MCF 10A (cell line): ENCODE results near the gene ZIC2. TPM values are rescaled to one million over a fixed set of nuclear protein-coding genes. Genes with fewer than 3 reads are reported as not detected.

Experiments used
- BruUV-seq: library from RNA; stranded (reverse); fragments of 400-500 nt; replicated peaks from 2 replicates; lab custom pipeline; 2021; lab: Mats Ljungman, UMichigan
- CTCF ChIA-PET: fragments of 300-600 bp; sonication (Branson Sonifier 250); formaldehyde crosslinking; extraction: SDS; loops from one replicate; lab custom pipeline; 2021; ENCODE audit warnings: antibody characterized with exemption, inconsistent platforms; lab: Yijun Ruan, JAX
- POLR2A ChIA-PET: fragments of 300-600, 350-650 bp; sonication (Branson Sonifier 250); formaldehyde crosslinking; extraction: SDS; loops from one replicate; lab custom pipeline; 2020; ENCODE audit warnings: antibody characterized with exemption, inconsistent platforms; lab: Yijun Ruan, JAX
- DNase-seq: peaks from one replicate; pipeline ENCODE4 v3.0.0-alpha.2; 2018; ENCODE audit not compliant: unreplicated experiment
- H3K27ac Mint-ChIP-seq: one replicate; pipeline ENCODE4 v1.8.0; 2022; ENCODE audit warnings: mild to moderate bottlenecking, low read depth, mixed read lengths; ENCODE audit not compliant: unreplicated experiment
- H3K27me3 Mint-ChIP-seq: one replicate; pipeline ENCODE4 v1.8.0; 2022; ENCODE audit warnings: mixed read lengths; ENCODE audit not compliant: insufficient read depth, unreplicated experiment
- H3K36me3 Mint-ChIP-seq: one replicate; pipeline ENCODE4 v1.8.0; 2022; ENCODE audit warnings: mild to moderate bottlenecking, moderate library complexity, mixed read lengths; ENCODE audit not compliant: insufficient read depth, unreplicated experiment
- H3K4me1 Mint-ChIP-seq: one replicate; pipeline ENCODE4 v1.8.0; 2022; ENCODE audit warnings: mixed read lengths; ENCODE audit not compliant: insufficient read depth, unreplicated experiment
- H3K4me3 Mint-ChIP-seq: one replicate; pipeline ENCODE4 v1.8.0; 2022; ENCODE audit warnings: mild to moderate bottlenecking, moderate library complexity, mixed read lengths; ENCODE audit not compliant: unreplicated experiment
- H3K9me3 Mint-ChIP-seq: one replicate; pipeline ENCODE4 v1.8.0; 2022; ENCODE audit warnings: mixed read lengths; ENCODE audit not compliant: unreplicated experiment
- CTCF ChIP-seq: fragments of 200-600 bp; IDR thresholded peaks from one replicate; pipeline ENCODE4 v1.8.0; 2022; ENCODE audit warnings: antibody characterized with exemption, mild to moderate bottlenecking; ENCODE audit not compliant: unreplicated experiment
- intact Hi-C: fragments of 100-400 bp; cut with micrococcal nuclease; formaldehyde crosslinking; loops from 2 replicates; pipeline ENCODE4 v1.14.1; 2022
- total RNA-seq: library from RNA; stranded (reverse); gene quantifications from 2 replicates; pipeline ENCODE4 v1.2.3, GENCODE V29; 2022

ZIC2 gene
- total RNA-seq, 1 experiment from 2014 or later = 8.2 TPM

GRCh38 chr13:99982036-99982730 is 599 bp downstream of the ZIC2 start:
- POLR2A ChIA-PET = interaction anchor here (0.5 to 3.8 kb wide), 8 partner anchors 11 to 539 kb away, joined by 3 to 21 read pairs (median 4); partner anchors contain the start of gene PCCA
- CTCF ChIA-PET = interaction anchor here (0.6 to 0.8 kb wide), 2 partner anchors 66 to 180 kb away, joined by 3 read pairs; no protein-coding TSS in a partner anchor
- Mint-ChIP-seq H3K36me3 (peaks cover 9% of the 10 kb centered on the region), H3K9me3 (no peaks in the 10 kb centered on the region), H3K27ac (no peak overlapping the region), H3K27me3 (no peaks in the 10 kb centered on the region), H3K4me1 (peaks cover 9% of the 10 kb centered on the region), H3K4me3 (peak overlapping the region; percentile 73)
- intact Hi-C loops = loop anchor here (5.0 kb wide), 1 partner anchor 535 kb away; no protein-coding TSS in a partner anchor
- TF ChIP-seq CTCF = no peak
- peak; percentile 33 for DNase-seq
- no TSS peak for BruUV-seq

GRCh38 chr13:99982731-99983498 is 1.3 kb downstream of the ZIC2 start:
- Mint-ChIP-seq H3K9me3 (no peaks in the 10 kb centered on the region), H3K27ac (no peak overlapping the region), H3K4me3 (peak overlapping the region; percentile 73), H3K36me3 (peaks cover 9% of the 10 kb centered on the region), H3K27me3 (no peaks in the 10 kb centered on the region), H3K4me1 (peaks cover 9% of the 10 kb centered on the region)
- no peak for TF ChIP-seq CTCF
- intact Hi-C loops = loop anchor here (5.0 kb wide), 1 partner anchor 534 kb away; no protein-coding TSS in a partner anchor
- ChIA-PET CTCF (interaction anchor here (0.6 to 1.2 kb wide), 3 partner anchors 78 to 252 kb away, joined by 4 to 6 read pairs (median 4); no protein-coding TSS in a partner anchor), POLR2A (interaction anchor here (0.6 to 3.5 kb wide), 4 partner anchors 10 to 755 kb away, joined by 3 to 16 read pairs (median 3); no protein-coding TSS in a partner anchor)
- BruUV-seq = TSS peak; percentile 33
- peak; percentile 7 for DNase-seq

- DNase-seq = no peak
- Mint-ChIP-seq H3K9me3 (no peaks in the 10 kb centered on the region), H3K4me3 (peak overlapping the region; percentile 73), H3K4me1 (peaks cover 9% of the 10 kb centered on the region), H3K27ac (no peak overlapping the region), H3K36me3 (peaks cover 9% of the 10 kb centered on the region), H3K27me3 (no peaks in the 10 kb centered on the region)
- BruUV-seq = no TSS peak
- intact Hi-C loops = loop anchor here (5.0 kb wide), 1 partner anchor 534 kb away; no protein-coding TSS in a partner anchor
- ChIA-PET POLR2A (interaction anchor here (0.6 to 3.5 kb wide), 4 partner anchors 9 to 756 kb away, joined by 3 to 16 read pairs (median 3); no protein-coding TSS in a partner anchor), CTCF (interaction anchor here (1.1 to 1.3 kb wide), 3 partner anchors 22 to 252 kb away, joined by 3 to 6 read pairs (median 4); no protein-coding TSS in a partner anchor)
- TF ChIP-seq CTCF = no peak
Measured at GRCh38 chr13:99983499-99984401, 2.2 kb downstream of the ZIC2 start.
